ENCODE measurements around the gene CAMLG.

Gene CAMLG

DNA sequence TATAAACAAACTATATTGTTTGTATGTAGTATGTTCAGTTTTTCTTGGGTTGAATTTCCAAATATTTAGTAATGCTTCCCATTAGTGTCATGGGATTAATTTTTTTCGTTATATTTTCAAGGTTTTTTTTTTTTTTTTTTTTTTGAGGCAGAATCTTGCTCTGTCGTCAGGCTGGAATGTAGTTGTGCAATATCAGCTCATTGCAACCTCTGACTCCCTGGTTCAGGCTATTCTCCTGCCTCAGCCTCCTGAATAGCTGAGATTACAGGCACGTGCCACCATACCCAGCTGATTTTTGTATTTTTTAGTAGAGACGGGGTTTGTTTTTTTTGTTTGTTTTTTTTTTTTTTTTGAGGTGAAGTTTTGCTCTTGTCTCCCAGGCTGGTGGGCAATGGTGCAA lies 30.9 kb downstream of the CAMLG start:
- TF ChIP-seq CTCF (IDR thresholded peaks at IDR 0.05): no peak
- peaks cover 0 to 9% of the 10 kb centered on the region in 2 experiments for H3K4me1 ChIP-seq (ENCODE audit: control insufficient read depth in 1 of 2, insufficient read depth in 1 of 2, low read depth in 1 of 2, low read length in 1 of 2)
- no peaks in the 10 kb centered on the region for H3K9me3 ChIP-seq
- H3K27ac ChIP-seq: no peak overlapping the region
- peaks cover 74% of the 10 kb centered on the region for H3K36me3 ChIP-seq
- no peaks in the 10 kb centered on the region for H3K27me3 ChIP-seq
- H3K4me3 ChIP-seq (ENCODE audit: low read depth in 1 of 2, low read length in 1 of 2): no peak overlapping the region

- Histone ChIP-seq H3K4me1 (ENCODE audit: control insufficient read depth in 1 of 2, insufficient read depth in 1 of 2, low read depth in 1 of 2, low read length in 1 of 2) (peaks cover 5 to 9% of the 10 kb centered on the region in 2 experiments), H3K27ac (peak overlapping the region; percentile 49), H3K9me3 (no peaks in the 10 kb centered on the region), H3K27me3 (no peaks in the 10 kb centered on the region), H3K4me3 (ENCODE audit: low read depth in 1 of 2, low read length in 1 of 2) (no peak overlapping the region), H3K36me3 (peaks cover 72% of the 10 kb centered on the region)
- no peak for TF ChIP-seq CTCF (IDR thresholded peaks at IDR 0.05)
These were observed 34.2 kb downstream of the CAMLG start for GRCh38 chr5:134772461-134773125.

GRCh38 chr5:134777366-134777765 lies 39.0 kb downstream of the CAMLG start:
- Histone ChIP-seq H3K4me1 (ENCODE audit: control insufficient read depth in 1 of 2, insufficient read depth in 1 of 2, low read depth in 1 of 2, low read length in 1 of 2) (peaks cover 18% of the 10 kb centered on the region in 2 experiments), H3K9me3 (no peaks in the 10 kb centered on the region), H3K27me3 (no peaks in the 10 kb centered on the region), H3K27ac (peak overlapping the region; percentile 65), H3K4me3 (ENCODE audit: low read depth in 1 of 2, low read length in 1 of 2) (no peak overlapping the region), H3K36me3 (peaks cover 66% of the 10 kb centered on the region)
- no peak for TF ChIP-seq CTCF (IDR thresholded peaks at IDR 0.05)

DNA sequence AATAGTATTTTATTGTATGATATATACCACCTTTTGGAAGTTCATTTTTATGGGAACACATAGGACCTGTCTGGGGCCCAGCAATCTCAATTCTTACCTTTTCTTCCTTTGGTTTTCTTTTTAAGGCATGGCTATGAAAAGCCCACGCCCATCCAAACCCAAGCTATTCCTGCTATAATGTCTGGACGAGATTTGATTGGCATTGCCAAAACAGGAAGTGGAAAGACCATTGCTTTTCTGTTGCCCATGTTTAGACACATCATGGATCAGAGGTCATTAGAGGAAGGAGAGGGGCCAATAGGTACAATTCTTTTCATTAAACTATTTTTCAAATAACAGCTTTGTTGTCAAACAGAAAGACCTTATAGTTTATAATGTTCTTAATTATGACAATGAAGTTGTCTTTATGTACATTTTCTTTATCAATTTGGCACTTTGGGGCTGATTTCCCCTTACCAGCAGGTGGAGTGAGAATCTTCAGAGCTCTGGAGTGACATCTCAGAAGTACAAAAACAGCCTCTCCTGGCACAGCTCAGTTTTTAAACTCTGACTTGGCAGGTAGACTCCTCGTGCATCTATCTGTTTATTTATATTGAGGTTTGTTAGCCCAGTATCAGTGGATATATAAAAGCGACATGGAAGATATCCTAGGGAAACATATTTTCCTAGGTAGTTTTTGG lies 46.0 kb downstream of the CAMLG start:
- peaks cover 95% of the 10 kb centered on the region for H3K36me3 ChIP-seq
- H3K4me1 ChIP-seq (ENCODE audit: control insufficient read depth in 1 of 2, insufficient read depth in 1 of 2, low read depth in 1 of 2, low read length in 1 of 2): no peaks in the 10 kb centered on the region
- H3K9me3 ChIP-seq: no peaks in the 10 kb centered on the region
- H3K27ac ChIP-seq: no peak overlapping the region
- no peak for TF ChIP-seq CTCF (IDR thresholded peaks at IDR 0.05)
- H3K4me3 ChIP-seq (ENCODE audit: low read depth in 1 of 2, low read length in 1 of 2): no peak overlapping the region
- no peaks in the 10 kb centered on the region for H3K27me3 ChIP-seq

DNA sequence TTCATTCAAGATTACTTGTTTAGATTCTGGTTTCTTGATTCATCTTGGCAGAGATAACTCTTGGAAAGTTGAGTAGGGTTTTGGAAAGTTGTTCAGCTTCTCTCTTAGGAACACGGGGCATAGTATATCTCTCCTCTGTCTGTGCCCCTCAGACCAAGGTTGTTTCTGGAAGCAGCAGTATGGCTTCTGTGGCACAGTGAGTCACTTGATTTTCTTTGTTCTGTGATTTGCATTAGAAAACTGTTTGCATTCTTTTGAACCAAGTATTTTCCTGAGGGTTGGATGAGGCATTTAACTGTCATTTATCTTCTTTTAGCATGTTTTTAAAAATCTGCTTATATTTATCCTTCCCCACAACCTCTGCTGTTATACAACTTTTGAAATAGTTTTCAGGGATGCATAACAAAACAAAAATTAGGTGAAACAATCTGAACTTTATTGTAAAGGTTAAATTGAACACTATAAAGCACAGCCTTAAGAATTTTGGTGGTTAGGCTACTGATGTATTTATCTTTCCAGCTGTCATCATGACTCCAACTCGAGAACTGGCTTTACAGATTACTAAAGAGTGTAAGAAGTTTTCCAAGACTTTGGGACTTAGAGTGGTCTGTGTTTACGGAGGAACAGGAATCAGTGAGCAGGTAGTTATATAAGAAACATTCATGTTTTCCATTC lies 46.7 kb downstream of the CAMLG start:
- H3K4me3 ChIP-seq (ENCODE audit: low read depth in 1 of 2, low read length in 1 of 2): no peak overlapping the region
- H3K9me3 ChIP-seq: no peaks in the 10 kb centered on the region
- H3K36me3 ChIP-seq: peaks cover 95% of the 10 kb centered on the region
- no peak for TF ChIP-seq CTCF (IDR thresholded peaks at IDR 0.05)
- H3K27me3 ChIP-seq: no peaks in the 10 kb centered on the region
- no peak overlapping the region for H3K27ac ChIP-seq
- H3K4me1 ChIP-seq (ENCODE audit: control insufficient read depth in 1 of 2, insufficient read depth in 1 of 2, low read depth in 1 of 2, low read length in 1 of 2): no peaks in the 10 kb centered on the region
